Ishikawa (cell line): ENCODE data around the gene AP2M1.

Experiments
- CEBPB ChIP-seq: IDR thresholded peaks from 2 replicates; pipeline ENCODE4 v1.6.1; 2012
- EGR1 ChIP-seq: IDR thresholded peaks from 2 replicates; pipeline ENCODE4 v1.6.1; 2012
- EP300 ChIP-seq: IDR thresholded peaks from 2 replicates; pipeline ENCODE4 v1.6.1; 2012; ENCODE audit warnings: borderline replicate concordance
- FOXM1 ChIP-seq: IDR thresholded peaks from 2 replicates; pipeline ENCODE4 v1.6.1; 2012; ENCODE audit warnings: low read depth, borderline replicate concordance
- MAX ChIP-seq: IDR thresholded peaks from 2 replicates; pipeline ENCODE4 v1.6.1; 2012
- NFIC ChIP-seq: IDR thresholded peaks from 2 replicates; pipeline ENCODE4 v1.6.1; 2012
- RAD21 ChIP-seq: IDR thresholded peaks from 2 replicates; pipeline ENCODE4 v1.6.1; 2012; ENCODE audit warnings: low read depth
- TEAD4 ChIP-seq: IDR thresholded peaks from 2 replicates; pipeline ENCODE4 v1.6.1; 2012
- YY1 ChIP-seq: IDR thresholded peaks from 2 replicates; pipeline ENCODE4 v1.6.1; 2012; ENCODE audit warnings: low read depth
- ZBTB7A ChIP-seq: IDR thresholded peaks from 2 replicates; pipeline ENCODE4 v1.6.1; 2012; ENCODE audit warnings: low read depth

DNA sequence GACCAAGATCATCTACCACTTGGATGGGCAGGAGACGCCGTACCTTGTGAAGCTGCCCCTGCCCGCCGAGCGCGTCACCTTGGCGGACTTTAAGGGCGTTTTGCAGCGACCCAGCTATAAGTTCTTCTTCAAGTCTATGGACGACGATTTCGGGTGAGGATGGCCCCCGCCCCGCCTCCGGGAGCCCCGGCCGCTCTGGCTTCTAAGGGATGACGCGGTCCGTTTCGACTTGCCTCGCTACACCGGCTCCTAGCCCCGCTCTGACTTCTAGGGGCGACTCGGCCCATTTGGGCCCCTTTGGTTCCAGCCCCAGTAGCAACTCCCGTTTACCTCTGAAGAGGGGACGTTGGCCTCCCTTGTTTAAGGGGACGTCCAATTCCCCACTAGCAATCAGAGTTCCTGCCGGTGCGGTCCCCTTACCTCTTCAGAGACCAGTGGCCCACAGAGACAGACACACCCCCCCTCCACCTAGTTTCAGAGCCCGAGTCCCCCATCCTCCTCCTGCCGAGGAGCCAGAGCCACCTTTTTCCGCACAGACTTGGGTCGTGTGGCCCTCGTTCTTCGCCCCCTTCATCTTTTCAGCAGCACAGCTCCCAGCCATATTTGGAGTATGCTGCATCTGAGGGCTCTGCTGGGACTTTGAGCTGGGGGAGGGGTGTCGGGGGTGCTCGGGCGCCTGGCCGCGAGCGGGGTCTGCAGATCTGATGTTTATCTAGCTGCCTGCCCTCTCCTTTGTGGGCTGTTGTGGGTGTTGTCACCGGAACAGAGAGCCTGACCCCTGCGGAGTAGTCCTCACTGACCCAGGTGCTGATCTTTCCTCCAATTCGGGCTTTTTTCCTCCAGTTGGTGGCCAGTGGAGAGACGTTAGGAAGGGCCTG is 18.8 kb upstream of the AP2M1 start:
- TF ChIP-seq YY1 (no peak), EP300 (no peak), MAX (peak; percentile 3; the same call in 1 of the 2 replicates), RAD21 (no peak), EGR1 (no peak), FOXM1 (no peak), TEAD4 (no peak), CEBPB (no peak), NFIC (no peak), ZBTB7A (no peak)
